Measurements from ENCODE around the gene ZNF92. TPM values are rescaled to one million over a fixed set of nuclear protein-coding genes. Genes with fewer than 3 reads are reported as not detected.
"Not testable (repeated sequence)": the region's sequence is repeated elsewhere in the genome, so short reads cannot be mapped to it uniquely, and the experiment has no call there.

The ZNF92 gene
- total RNA-seq, 2 donors from 2014 or later = 7.3 to 8.7 TPM

DNA sequence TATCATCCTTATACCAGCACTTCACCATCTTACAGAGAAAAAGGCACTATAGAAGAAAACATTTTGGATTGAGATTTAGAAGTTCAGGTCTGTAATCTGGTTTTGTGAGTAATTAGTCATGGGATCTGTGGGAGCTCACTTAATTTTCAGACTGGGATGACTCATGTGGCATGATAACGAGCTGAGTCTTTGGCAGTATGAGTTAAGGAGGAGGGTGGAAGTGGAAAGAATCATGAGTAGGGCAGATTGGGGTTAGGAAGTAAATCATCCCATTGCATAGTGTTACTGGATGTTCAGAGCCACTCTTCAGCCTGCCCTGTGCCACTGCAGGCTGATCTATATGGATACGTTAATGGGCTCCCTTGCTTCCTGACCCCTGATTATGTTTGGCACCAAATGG, 64.9 kb downstream of the ZNF92 start:
- Histone ChIP-seq H3K9me3 (no peaks in the 10 kb centered on the region), H3K4me1 (replicated peaks) (no peaks in the 10 kb centered on the region), H3K27ac (no peak overlapping the region), H3K4me3 (no peak overlapping the region), H3K36me3 (no peaks in the 10 kb centered on the region), H3K27me3 (replicated peaks; ENCODE audit: insufficient read depth) (no peaks in the 10 kb centered on the region)
- no peak for DNase-seq (ENCODE audit: low spot score)
- TF ChIP-seq POLR2A (IDR thresholded peaks at IDR 0.05) (no peak), POLR2AphosphoS5 (IDR thresholded peaks at IDR 0.05) (no peak)
- TF ChIP-seq, protein P1, sequence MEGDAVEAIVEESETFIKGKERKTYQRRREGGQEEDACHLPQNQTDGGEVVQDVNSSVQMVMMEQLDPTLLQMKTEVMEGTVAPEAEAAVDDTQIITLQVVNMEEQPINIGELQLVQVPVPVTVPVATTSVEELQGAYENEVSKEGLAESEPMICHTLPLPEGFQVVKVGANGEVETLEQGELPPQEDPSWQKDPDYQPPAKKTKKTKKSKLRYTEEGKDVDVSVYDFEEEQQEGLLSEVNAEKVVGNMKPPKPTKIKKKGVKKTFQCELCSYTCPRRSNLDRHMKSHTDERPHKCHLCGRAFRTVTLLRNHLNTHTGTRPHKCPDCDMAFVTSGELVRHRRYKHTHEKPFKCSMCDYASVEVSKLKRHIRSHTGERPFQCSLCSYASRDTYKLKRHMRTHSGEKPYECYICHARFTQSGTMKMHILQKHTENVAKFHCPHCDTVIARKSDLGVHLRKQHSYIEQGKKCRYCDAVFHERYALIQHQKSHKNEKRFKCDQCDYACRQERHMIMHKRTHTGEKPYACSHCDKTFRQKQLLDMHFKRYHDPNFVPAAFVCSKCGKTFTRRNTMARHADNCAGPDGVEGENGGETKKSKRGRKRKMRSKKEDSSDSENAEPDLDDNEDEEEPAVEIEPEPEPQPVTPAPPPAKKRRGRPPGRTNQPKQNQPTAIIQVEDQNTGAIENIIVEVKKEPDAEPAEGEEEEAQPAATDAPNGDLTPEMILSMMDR (IDR thresholded peaks at IDR 0.05) = no peak
- 41% methylated on average over 2 of the region's 2 CpGs for WGBS
- intact Hi-C loops (cut with DNase I) = no loop called here

GRCh38 chr7:65441010-65441409, 67.4 kb downstream of the ZNF92 start:
- intact Hi-C loops (cut with DNase I) = no loop called here
- TF ChIP-seq, protein P1 (IDR thresholded peaks at IDR 0.05) = no peak
- TF ChIP-seq POLR2AphosphoS5 (IDR thresholded peaks at IDR 0.05) (no peak), POLR2A (IDR thresholded peaks at IDR 0.05) (no peak)
- no peak overlapping the region for H3K4me3 ChIP-seq

DNA sequence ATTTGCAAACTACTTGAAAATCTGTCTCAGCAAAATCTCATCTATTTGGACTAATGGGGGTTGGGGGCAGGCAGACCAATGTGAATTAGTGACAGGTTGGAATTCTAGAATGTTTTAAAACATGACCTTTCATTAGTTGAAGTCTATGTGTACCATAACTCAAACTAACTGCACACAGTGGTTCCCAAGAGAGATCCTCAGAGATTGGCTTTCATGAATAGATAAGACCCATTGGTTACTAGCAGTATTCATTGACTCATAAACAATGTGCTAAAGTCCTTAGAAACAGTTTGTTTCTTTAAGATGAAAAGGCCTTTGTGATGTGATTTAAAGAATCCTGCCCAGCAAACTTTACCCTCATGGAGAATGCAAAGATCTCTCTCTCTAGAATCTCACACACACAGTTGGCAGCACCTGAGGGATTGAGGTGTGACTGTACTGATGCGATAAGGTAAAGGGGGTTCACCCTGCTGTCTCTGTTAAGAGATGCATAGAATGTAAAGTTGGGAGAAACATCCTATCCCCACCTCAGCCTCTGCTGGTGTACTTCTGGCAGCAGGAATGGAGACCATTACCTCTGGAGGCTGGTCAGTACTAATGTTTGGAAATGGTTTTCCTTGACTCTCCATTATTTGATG, 70.7 kb downstream of the ZNF92 start:
- WGBS = 70% methylated on average over 1 of the region's 1 CpG

More at GRCh38 chr7:65441010-65441409, 67.4 kb downstream of the ZNF92 start:
- Histone ChIP-seq H3K27ac (no peak overlapping the region), H3K9me3 (no peaks in the 10 kb centered on the region), H3K36me3 (no peaks in the 10 kb centered on the region), H3K27me3 (replicated peaks; ENCODE audit: insufficient read depth) (no peaks in the 10 kb centered on the region), H3K4me1 (replicated peaks) (no peaks in the 10 kb centered on the region)
- no peak for DNase-seq (ENCODE audit: low spot score)

GRCh38 chr7:65444899-65445823, 71.5 kb downstream of the ZNF92 start:
- TF ChIP-seq POLR2A (IDR thresholded peaks at IDR 0.05) (no peak), POLR2AphosphoS5 (IDR thresholded peaks at IDR 0.05) (no peak)
- TF ChIP-seq, protein P1 (IDR thresholded peaks at IDR 0.05) = no peak
- H3K4me1 ChIP-seq (replicated peaks) = no peaks in the 10 kb centered on the region
- no peaks in the 10 kb centered on the region for H3K27me3 ChIP-seq (replicated peaks; ENCODE audit: insufficient read depth)
- no peak for DNase-seq (ENCODE audit: low spot score)
- 40% methylated on average over 4 of the region's 4 CpGs for WGBS
- intact Hi-C loops (cut with DNase I) = no loop called here
- H3K36me3 ChIP-seq = no peaks in the 10 kb centered on the region
- no peak overlapping the region for H3K4me3 ChIP-seq
- no peaks in the 10 kb centered on the region for H3K9me3 ChIP-seq
- no peak overlapping the region for H3K27ac ChIP-seq

More for the DNA sequence above, 70.7 kb downstream of the ZNF92 start:
- TF ChIP-seq POLR2A (IDR thresholded peaks at IDR 0.05) = no peak
- TF ChIP-seq, protein P1 (IDR thresholded peaks at IDR 0.05) = no peak
- TF ChIP-seq POLR2AphosphoS5 (IDR thresholded peaks at IDR 0.05) = no peak
- no peak overlapping the region for H3K4me3 ChIP-seq
- no peaks in the 10 kb centered on the region for H3K36me3 ChIP-seq
- no peaks in the 10 kb centered on the region for H3K27me3 ChIP-seq (replicated peaks; ENCODE audit: insufficient read depth)
- H3K4me1 ChIP-seq (replicated peaks) = no peaks in the 10 kb centered on the region
- no peak for DNase-seq (ENCODE audit: low spot score)
- H3K9me3 ChIP-seq = no peaks in the 10 kb centered on the region
- no peak overlapping the region for H3K27ac ChIP-seq
- intact Hi-C loops (cut with DNase I) = no loop called here

- H3K27ac ChIP-seq; intact Hi-C loops (cut with DNase I); H3K36me3 ChIP-seq; H3K4me1 ChIP-seq (replicated peaks); H3K27me3 ChIP-seq (replicated peaks; ENCODE audit: insufficient read depth); DNase-seq (ENCODE audit: low spot score); H3K4me3 ChIP-seq; H3K9me3 ChIP-seq: not testable (repeated sequence)
- WGBS = 88% methylated on average over 8 of the region's 8 CpGs
Observed at GRCh38 chr7:65447041-65447440, 73.4 kb downstream of the ZNF92 start.
